DND-41 (cell line): Measurements from ENCODE around the gene PRICKLE2.

Experiments
- ATAC-seq: fragments of 200-7000 bp; cut with Tn5 transposase; 3 replicates; pipeline ENCODE4 v1.9.1; 2021; ENCODE audit warnings: low read depth; ENCODE audit not compliant: insufficient read depth
- DNase-seq: peaks from one replicate; pipeline ENCODE4 v3.0.0-alpha.2; 2020
- H2AFZ ChIP-seq: 2 replicates; pipeline ENCODE4 v1.6.0; 2012; ENCODE audit warnings: low read depth, low read length
- H3K27ac ChIP-seq: 2 replicates; pipeline ENCODE4 v1.5.1; 2012; ENCODE audit warnings: low read length, inconsistent platforms
- H3K27me3 ChIP-seq: fragments of 200-600 bp; sonication (generic); 2 replicates; pipeline ENCODE4 v1.6.0; 2012; ENCODE audit warnings: low read length, mild to moderate bottlenecking, inconsistent platforms; ENCODE audit not compliant: insufficient read depth, poor library complexity
- H3K36me3 ChIP-seq: 2 replicates; pipeline ENCODE4 v1.5.1; 2012; ENCODE audit warnings: low read length, inconsistent platforms; ENCODE audit not compliant: insufficient read depth
- H3K4me1 ChIP-seq: 2 replicates; pipeline ENCODE4 v1.5.1; 2012; ENCODE audit warnings: mild to moderate bottlenecking, low read length; ENCODE audit not compliant: insufficient read depth
- H3K4me2 ChIP-seq: 2 replicates; pipeline ENCODE4 v1.6.0; 2012; ENCODE audit warnings: mild to moderate bottlenecking, moderate library complexity, low read length, inconsistent platforms; ENCODE audit not compliant: insufficient read depth
- H3K4me3 ChIP-seq, 2 experiments: fragments of 200-600 bp in 1 of 2; shearing (Covaris generic) in 1 of 2; 2 replicates each; pipeline ENCODE4 v1.5.1; 2012 to 2016; ENCODE audit warnings: inconsistent platforms in 2 of 2, low read length in 2 of 2, mild to moderate bottlenecking in 2 of 2, low read depth in 1 of 2, moderate library complexity in 1 of 2
- H3K79me2 ChIP-seq: 2 replicates; pipeline ENCODE4 v1.6.0; 2012; ENCODE audit warnings: low read length, inconsistent platforms; ENCODE audit not compliant: insufficient read depth
- H3K9ac ChIP-seq: 2 replicates; pipeline ENCODE4 v1.6.0; 2012; ENCODE audit warnings: low read depth, mild to moderate bottlenecking, inconsistent platforms, low read length, moderate library complexity
- H3K9me3 ChIP-seq: 2 replicates; pipeline ENCODE4 v1.5.1; 2012; ENCODE audit warnings: low read length, moderate library complexity, mild to moderate bottlenecking, inconsistent platforms; ENCODE audit not compliant: insufficient read depth, severe bottlenecking
- H4K20me1 ChIP-seq: 2 replicates; pipeline ENCODE4 v1.6.0; 2012; ENCODE audit warnings: low read length; ENCODE audit not compliant: insufficient read depth
- CTCF ChIP-seq: IDR thresholded peaks from 2 replicates; pipeline ENCODE4 v1.5.1; 2012; ENCODE audit warnings: borderline replicate concordance, low read length, moderate library complexity, mild to moderate bottlenecking; ENCODE audit not compliant: poor library complexity, severe bottlenecking; ENCODE audit errors: extremely low read depth
- EZH2 ChIP-seq: IDR thresholded peaks from 3 replicates; pipeline ENCODE4 v1.6.1; 2012; ENCODE audit warnings: borderline replicate concordance, low read depth, mild to moderate bottlenecking, moderate library complexity, low read length, inconsistent platforms; ENCODE audit not compliant: severe bottlenecking

Gene PRICKLE2

GRCh38 chr3:64121750-64122311, 103.4 kb downstream of the PRICKLE2 start:
- Histone ChIP-seq H3K4me2 (no peak overlapping the region), H3K27ac (no peak overlapping the region), H3K79me2 (no peaks in the 10 kb centered on the region), H3K36me3 (no peaks in the 10 kb centered on the region), H3K9me3 (no peaks in the 10 kb centered on the region), H3K4me3 (no peak overlapping the region), H3K9ac (no peak overlapping the region), H3K4me1 (no peaks in the 10 kb centered on the region), H3K27me3 (no peaks in the 10 kb centered on the region), H4K20me1 (no peaks in the 10 kb centered on the region), H2AFZ (no peak overlapping the region)
- TF ChIP-seq EZH2 (no peak), CTCF (no peak)
- DNase-seq (no peak), ATAC-seq (no peak)

GRCh38 chr3:64120876-64121275, 104.4 kb downstream of the PRICKLE2 start:
- Histone ChIP-seq H3K36me3 (no peaks in the 10 kb centered on the region), H3K27me3 (no peaks in the 10 kb centered on the region), H3K4me1 (no peaks in the 10 kb centered on the region), H3K9me3 (no peaks in the 10 kb centered on the region), H4K20me1 (no peaks in the 10 kb centered on the region), H3K79me2 (no peaks in the 10 kb centered on the region), H3K27ac (no peak overlapping the region), H2AFZ (no peak overlapping the region), H3K4me2 (no peak overlapping the region), H3K4me3 (no peak overlapping the region), H3K9ac (no peak overlapping the region)
- TF ChIP-seq CTCF (no peak), EZH2 (no peak)
- ATAC-seq, result no peak
- DNase-seq, result no peak

GRCh38 chr3:64117483-64117882, 107.8 kb downstream of the PRICKLE2 start:
- TF ChIP-seq EZH2 (no peak), CTCF (no peak)
- Histone ChIP-seq H3K4me2 (no peak overlapping the region), H3K9ac (no peak overlapping the region), H4K20me1 (no peaks in the 10 kb centered on the region), H3K36me3 (no peaks in the 10 kb centered on the region), H2AFZ (no peak overlapping the region), H3K4me3 (no peak overlapping the region), H3K9me3 (no peaks in the 10 kb centered on the region), H3K4me1 (no peaks in the 10 kb centered on the region), H3K27me3 (no peaks in the 10 kb centered on the region), H3K27ac (no peak overlapping the region), H3K79me2 (no peaks in the 10 kb centered on the region)
- no peak for ATAC-seq
- no peak for DNase-seq

GRCh38 chr3:64114651-64115050, 110.6 kb downstream of the PRICKLE2 start:
- no peaks in the 10 kb centered on the region for H3K79me2 ChIP-seq
- no peaks in the 10 kb centered on the region for H4K20me1 ChIP-seq
- H2AFZ ChIP-seq, result no peak overlapping the region
- H3K9ac ChIP-seq, result no peak overlapping the region
- no peaks in the 10 kb centered on the region for H3K9me3 ChIP-seq
- no peak for ATAC-seq
- no peaks in the 10 kb centered on the region for H3K36me3 ChIP-seq
- no peak overlapping the region for H3K4me3 ChIP-seq
- H3K27ac ChIP-seq, result no peak overlapping the region
- TF ChIP-seq EZH2 (no peak), CTCF (no peak)
- H3K4me2 ChIP-seq, result no peak overlapping the region
- no peak for DNase-seq
- H3K4me1 ChIP-seq, result no peaks in the 10 kb centered on the region
- H3K27me3 ChIP-seq, result no peaks in the 10 kb centered on the region
